H1 (cell line): ENCODE results near the gene GRAMD1B. TPM values are rescaled to one million over a fixed set of nuclear protein-coding genes. Genes with fewer than 3 reads are reported as not detected.

ENCODE experiments used
- CTCF ChIA-PET: fragments of 300-600 bp; sonication (Branson Sonifier 250); formaldehyde crosslinking; loops from one replicate; lab custom pipeline; 2021; ENCODE audit not compliant: partially characterized antibody; lab: Charles Lee
- POLR2A ChIA-PET: fragments of 300-600 bp; sonication (Branson Sonifier 250); formaldehyde crosslinking; loops from one replicate; lab custom pipeline; 2021; ENCODE audit warnings: inconsistent platforms; ENCODE audit not compliant: partially characterized antibody; lab: Charles Lee
- DNase-seq, 2 experiments: peaks; one replicate each; pipeline versions ENCODE4 v3.0.0 to v3.0.0-alpha.2; 2010 to 2022; ENCODE audit warnings: low spot score in 2 of 2, low read depth in 1 of 2, mixed read lengths in 1 of 2
- FAIRE-seq: peaks from 2 replicates; lab custom pipeline; 2011; peaks lifted over from hg19 to GRCh38; lab: Jason Lieb, UNC
- H2AFZ ChIP-seq: 2 replicates; pipeline ENCODE4 v1.8.1; 2012; ENCODE audit warnings: low read length, inconsistent platforms
- H2AK5ac ChIP-seq: 2 replicates; pipeline ENCODE4 v1.6.1; 2013; ENCODE audit warnings: low read depth, low read length
- H2BK120ac ChIP-seq: replicated peaks from 2 replicates; pipeline ENCODE3; 2013; ENCODE audit warnings: low read depth, low read length, inconsistent platforms
- H2BK12ac ChIP-seq: 2 replicates; pipeline ENCODE4 v1.6.1; 2013; ENCODE audit warnings: low read depth, low read length
- H2BK15ac ChIP-seq: 2 replicates; pipeline ENCODE4 v1.6.1; 2013; ENCODE audit warnings: low read length
- H2BK20ac ChIP-seq: 2 replicates; pipeline ENCODE4 v1.6.1; 2013; ENCODE audit warnings: low read length
- H2BK5ac ChIP-seq: 2 replicates; pipeline ENCODE4 v1.6.1; 2013; ENCODE audit warnings: low read depth, low read length
- H3K14ac ChIP-seq: 2 replicates; pipeline ENCODE4 v1.6.1; 2013; ENCODE audit warnings: inconsistent platforms; ENCODE audit not compliant: insufficient read length
- H3K18ac ChIP-seq: 2 replicates; pipeline ENCODE4 v1.6.1; 2013; ENCODE audit warnings: low read length; ENCODE audit errors: extremely low read depth
- H3K23ac ChIP-seq: 2 replicates; pipeline ENCODE4 v1.6.1; 2013; ENCODE audit warnings: inconsistent platforms; ENCODE audit not compliant: insufficient read length
- H3K23me2 ChIP-seq: 2 replicates; pipeline ENCODE4 v1.6.1; 2013; ENCODE audit warnings: low read depth, low read length
- H3K27ac ChIP-seq: 2 replicates; pipeline ENCODE4 v1.6.1; 2011; ENCODE audit warnings: low read depth, low read length, inconsistent platforms
- H3K27me3 ChIP-seq, 4 experiments: replicated peaks in 1 of 4; 1 replicate in 1 of 4; 2 replicates in 3 of 4; pipeline versions ENCODE4 v1.6.1 to v1.8.1; 2011 to 2013; ENCODE audit warnings: low read length in 3 of 4, mild to moderate bottlenecking in 3 of 4, inconsistent platforms in 2 of 4, mixed read lengths in 2 of 4, moderate library complexity in 1 of 4; ENCODE audit not compliant: control insufficient read depth in 3 of 4, insufficient read depth in 3 of 4; ENCODE audit errors: extremely low read depth in 1 of 4
- H3K36me3 ChIP-seq, 4 experiments: 2 replicates each; pipeline versions ENCODE4 v1.6.1 to v1.8.1; 2011 to 2013; ENCODE audit warnings: mild to moderate bottlenecking in 4 of 4, low read length in 3 of 4, moderate library complexity in 2 of 4, control low read depth in 1 of 4, inconsistent platforms in 1 of 4; ENCODE audit not compliant: insufficient read depth in 4 of 4, control insufficient read depth in 2 of 4
- H3K4ac ChIP-seq: replicated peaks from 2 replicates; pipeline ENCODE3; 2013; ENCODE audit warnings: low read length, low read depth, mixed read lengths, inconsistent platforms; ENCODE audit not compliant: insufficient read length
- H3K4me1 ChIP-seq, 4 experiments: replicated peaks in 1 of 4; 1 replicate in 1 of 4; 2 replicates in 3 of 4; pipeline versions ENCODE4 v1.6.1 to v1.8.1; 2011 to 2013; ENCODE audit warnings: low read length in 3 of 4, inconsistent platforms in 2 of 4, mixed read lengths in 1 of 4; ENCODE audit not compliant: insufficient read depth in 4 of 4, control insufficient read depth in 3 of 4
- H3K4me2 ChIP-seq, 2 experiments: 2 replicates each; pipeline versions ENCODE4 v1.6.1 to v1.8.1; 2011 to 2013; ENCODE audit warnings: low read depth in 2 of 2, low read length in 2 of 2, control low read depth in 1 of 2, inconsistent platforms in 1 of 2, mild to moderate bottlenecking in 1 of 2; ENCODE audit not compliant: insufficient read depth in 1 of 2
- H3K4me3 ChIP-seq, 4 experiments: fragments of 200-600, 300-600 bp in 1 of 4; sonication (generic), shearing (Covaris generic), sonication (Bioruptor Twin) in 1 of 4; 2 replicates each; pipeline versions ENCODE4 v1.5.1 to v1.8.1; 2011 to 2016; ENCODE audit warnings: low read length in 4 of 4, low read depth in 3 of 4, control low read depth in 2 of 4, inconsistent platforms in 2 of 4, mild to moderate bottlenecking in 2 of 4, mixed read lengths in 1 of 4, moderate library complexity in 1 of 4; ENCODE audit not compliant: insufficient read depth in 2 of 4; ENCODE audit errors: extremely low read depth in 1 of 4
- H3K56ac ChIP-seq: replicated peaks from 2 replicates; pipeline ENCODE3; 2013; ENCODE audit warnings: low read depth, mild to moderate bottlenecking, mixed read lengths, low read length, inconsistent platforms; ENCODE audit not compliant: insufficient read length
- H3K79me1 ChIP-seq: 2 replicates; pipeline ENCODE4 v1.6.1; 2013; ENCODE audit warnings: low read depth, low read length, control low read depth
- H3K79me2 ChIP-seq, 2 experiments: 2 replicates each; pipeline versions ENCODE4 v1.6.1 to v1.8.1; 2012 to 2013; ENCODE audit warnings: low read length in 2 of 2, mild to moderate bottlenecking in 2 of 2, inconsistent platforms in 1 of 2; ENCODE audit not compliant: insufficient read depth in 2 of 2, control insufficient read depth in 1 of 2
- H3K9ac ChIP-seq, 4 experiments: replicated peaks in 1 of 4; 1 replicate in 1 of 4; 2 replicates in 3 of 4; pipeline versions ENCODE4 v1.6.1 to v1.8.1; 2011 to 2013; ENCODE audit warnings: low read depth in 3 of 4, low read length in 3 of 4, control low read depth in 2 of 4, mild to moderate bottlenecking in 2 of 4, moderate library complexity in 2 of 4, inconsistent platforms in 1 of 4; ENCODE audit errors: extremely low read depth in 1 of 4
- H3K9me3 ChIP-seq, 2 experiments: 2 replicates each; pipeline versions ENCODE4 v1.6.1 to v1.8.1; 2012 to 2013; ENCODE audit warnings: mild to moderate bottlenecking in 2 of 2, moderate library complexity in 2 of 2, control low read depth in 1 of 2, inconsistent platforms in 1 of 2, low read depth in 1 of 2, low read length in 1 of 2, mixed read lengths in 1 of 2; ENCODE audit not compliant: insufficient read depth in 2 of 2
- H4K20me1 ChIP-seq, 2 experiments: replicated peaks in 1 of 2; 2 replicates each; pipeline versions ENCODE3 to v1.8.1; 2011 to 2013; ENCODE audit warnings: inconsistent platforms in 2 of 2, low read length in 2 of 2, mild to moderate bottlenecking in 1 of 2; ENCODE audit not compliant: insufficient read depth in 2 of 2, control insufficient read depth in 1 of 2
- H4K5ac ChIP-seq: 2 replicates; pipeline ENCODE4 v1.6.1; 2013; ENCODE audit warnings: low read length, low read depth, mixed read lengths, inconsistent platforms; ENCODE audit not compliant: insufficient read length
- H4K8ac ChIP-seq: 2 replicates; pipeline ENCODE4 v1.8.0; 2013; ENCODE audit warnings: mild to moderate bottlenecking, moderate library complexity, low read length, inconsistent platforms; ENCODE audit not compliant: insufficient read depth; ENCODE audit errors: extremely low read depth
- H4K91ac ChIP-seq: replicated peaks from 2 replicates; pipeline ENCODE3; 2013; ENCODE audit warnings: low read length, mixed read lengths, inconsistent platforms; ENCODE audit not compliant: insufficient read length
- ASH2L ChIP-seq: fragments of 200-600, 300-600 bp; sonication (generic); IDR thresholded peaks from one replicate; pipeline ENCODE4 v1.7.1; 2017; ENCODE audit warnings: low read length
- CEBPB ChIP-seq: IDR thresholded peaks from 2 replicates; pipeline ENCODE4 v1.6.1; 2012; ENCODE audit warnings: low read depth, low read length
- CHD1 ChIP-seq: IDR thresholded peaks from 2 replicates; pipeline ENCODE4 v1.6.1; 2012; ENCODE audit warnings: low read depth, low read length, improper control_type of control experiment
- HDAC6 ChIP-seq: IDR thresholded peaks from one replicate; pipeline ENCODE4 v1.7.1; 2012; ENCODE audit warnings: low read depth, mild to moderate bottlenecking, inconsistent platforms, low read length, moderate library complexity
- KDM1A ChIP-seq: fragments of 200-600, 300-600 bp; sonication (generic); IDR thresholded peaks from 2 replicates; pipeline ENCODE4 v1.7.1; 2016; ENCODE audit warnings: mild to moderate bottlenecking, low read length, borderline replicate concordance
- KDM4A ChIP-seq: IDR thresholded peaks from one replicate; pipeline ENCODE4 v1.7.1; 2012; ENCODE audit warnings: low read depth, mild to moderate bottlenecking, moderate library complexity, low read length, inconsistent platforms; ENCODE audit not compliant: severe bottlenecking
- TBP ChIP-seq: IDR thresholded peaks from 2 replicates; pipeline ENCODE4 v1.6.1; 2011; ENCODE audit warnings: low read depth, low read length, improper control_type of control experiment
- WGBS, 2 experiments: shearing (Covaris generic) in 1 of 2; methylation state at CpG; one replicate each; pipeline versions ENCODE4 v1.1.6 to v1.1.7; 2013 to 2015; ENCODE audit warnings: low lambda C conversion rate in 2 of 2, mixed read lengths in 2 of 2, inconsistent platforms in 1 of 2, low coverage in 1 of 2, missing lambda C conversion rate in 1 of 2; ENCODE audit not compliant: insufficient replicate concordance in 2 of 2, insufficient coverage in 1 of 2, insufficient read length in 1 of 2; ENCODE audit errors: extremely low coverage in 1 of 2, missing lambda C conversion rate in 1 of 2; 5-methylcytosine and 5-hydroxymethylcytosine counted together
- polyA plus RNA-seq, 7 experiments: library from polyadenylated mRNA; depleted of rRNA in 3 of 7; stranded (reverse) in 5 of 7; unstranded in 2 of 7; fragments of >200 nt in 5 of 7; fragments of 200-250 nt in 2 of 7; gene quantifications; 1 replicate in 5 of 7; 2 replicates in 1 of 7; 4 replicates in 1 of 7; pipeline versions ENCODE4 v1.2.1 to v1.2.3, GENCODE V29; 2011 to 2013; ENCODE audit warnings: missing spikeins in 2 of 7, mixed read lengths in 2 of 7
- total RNA-seq: library from RNA; stranded (reverse); fragmentation: NEBNext Ultra II Directional; extraction: Animal tissue kit (Norgen Biotek cat#: 25700); gene quantifications from 2 replicates; pipeline ENCODE4 v1.2.1, GENCODE V29; 2021

Gene GRAMD1B
- total and polyA plus RNA-seq, 2 of the 8 experiments (the other 6 are each of a cell fraction or from before 2014, with no cell fraction given): 10.1 to 21.2 TPM

GRCh38 chr11:123521930-123522329, 91.9 kb downstream of the GRAMD1B start:
- Histone ChIP-seq H3K18ac (no peak overlapping the region), H4K5ac (no peak overlapping the region), H2AFZ (no peak overlapping the region), H2BK120ac (no peak overlapping the region), H3K79me1 (no peaks in the 10 kb centered on the region; the same call in 1 of the 2 replicates), H4K8ac (no peak overlapping the region), H3K27me3 (no peaks in the 10 kb centered on the region), H3K79me2 (0 out of 4 replicates have a peak, but pooled peaks cover 0 to 8% of the 10 kb centered on the region in 2 experiments), H3K23ac (no peak overlapping the region), H2AK5ac (no peak overlapping the region), H2BK12ac (no peak overlapping the region), H3K9ac (no peak overlapping the region), H3K14ac (no peak overlapping the region), H3K27ac (no peak overlapping the region), H2BK5ac (no peak overlapping the region), H3K36me3 (no peaks in the 10 kb centered on the region), H3K4me2 (no peak overlapping the region), H2BK15ac (no peak overlapping the region), H3K4me1 (peaks cover 20 to 42% (median 28%) of the 10 kb centered on the region in 4 experiments), H4K20me1 (no peaks in the 10 kb centered on the region), H3K23me2 (no peaks in the 10 kb centered on the region), H3K4ac (no peak overlapping the region), H3K4me3 (no peak overlapping the region), H2BK20ac (no peak overlapping the region), H4K91ac (no peak overlapping the region), H3K9me3 (no peaks in the 10 kb centered on the region), H3K56ac (no peak overlapping the region)
- 85% methylated on average over 3 of the region's 3 CpGs; no CpG with 5 or more reads in 1 of the 2 experiments for WGBS, 2 experiments
- no peak for DNase-seq
- ChIA-PET CTCF (interaction anchor here (0.7 to 11.3 kb wide), 8 partner anchors 9 to 55 kb away, joined by 3 to 67 read pairs (median 15); no protein-coding TSS in a partner anchor), POLR2A (no interaction called here)
- no peak for FAIRE-seq
- TF ChIP-seq KDM1A (no peak), HDAC6 (no peak), CHD1 (no peak), TBP (no peak), KDM4A (no peak), ASH2L (no peak), CEBPB (no peak)
